Endodermal cell (in vitro differentiated cells): Measurements from ENCODE around the gene TAF15. TPM values are rescaled to one million over a fixed set of nuclear protein-coding genes. Genes with fewer than 3 reads are reported as not detected.

Source experiments
- DNase-seq: peaks from one replicate; pipeline ENCODE4 v3.0.0-alpha.2; 2017
- H3K27ac ChIP-seq: 2 replicates; pipeline ENCODE4 v1.5.1; 2013; ENCODE audit warnings: mild to moderate bottlenecking, low read depth, low read length, moderate library complexity
- H3K27me3 ChIP-seq: 2 replicates; pipeline ENCODE4 v1.6.1; 2013; ENCODE audit warnings: mild to moderate bottlenecking, low read length, moderate library complexity; ENCODE audit not compliant: insufficient read depth, control insufficient read depth, poor library complexity, severe bottlenecking
- H3K36me3 ChIP-seq: 2 replicates; pipeline ENCODE4 v1.7.0; 2013; ENCODE audit warnings: mild to moderate bottlenecking, low read length, moderate library complexity; ENCODE audit not compliant: control insufficient read depth, insufficient read depth
- H3K4me1 ChIP-seq: one replicate; pipeline ENCODE4 v1.7.0; 2013; ENCODE audit warnings: low read length; ENCODE audit not compliant: control insufficient read depth, insufficient read depth
- H3K4me3 ChIP-seq: 2 replicates; pipeline ENCODE4 v1.5.1; 2013; ENCODE audit warnings: mild to moderate bottlenecking, low read length, moderate library complexity
- H3K9ac ChIP-seq: 2 replicates; pipeline ENCODE4 v1.6.1; 2013; ENCODE audit warnings: mild to moderate bottlenecking, low read length, moderate library complexity; ENCODE audit not compliant: poor library complexity, severe bottlenecking; ENCODE audit errors: extremely low read depth
- H3K9me3 ChIP-seq: 2 replicates; pipeline ENCODE4 v1.6.1; 2013; ENCODE audit warnings: mild to moderate bottlenecking, low read length, moderate library complexity; ENCODE audit not compliant: control insufficient read depth
- H3K27ac Mint-ChIP-seq: 2 replicates; pipeline ENCODE4 v1.8.0; 2020; ENCODE audit warnings: mixed read lengths
- H3K27me3 Mint-ChIP-seq: 2 replicates; pipeline ENCODE4 v1.8.0; 2021; ENCODE audit warnings: mild to moderate bottlenecking, mixed read lengths; ENCODE audit not compliant: insufficient read depth
- H3K36me3 Mint-ChIP-seq: 2 replicates; pipeline ENCODE4 v1.8.0; 2020; ENCODE audit warnings: low read depth, mixed read lengths
- H3K4me1 Mint-ChIP-seq: 2 replicates; pipeline ENCODE4 v1.8.0; 2020; ENCODE audit warnings: mixed read lengths
- H3K4me3 Mint-ChIP-seq: 2 replicates; pipeline ENCODE4 v1.8.0; 2020; ENCODE audit warnings: mild to moderate bottlenecking, moderate library complexity, mixed read lengths
- H3K9me3 Mint-ChIP-seq: 2 replicates; pipeline ENCODE4 v1.8.0; 2020; ENCODE audit warnings: mild to moderate bottlenecking, mixed read lengths
- WGBS, 2 experiments: methylation state at CpG; one replicate each; pipeline versions ENCODE4 v1.1.5 to v1.1.7; 2013; ENCODE audit warnings: missing lambda C conversion rate in 2 of 2, mixed read lengths in 1 of 2; ENCODE audit not compliant: insufficient coverage in 1 of 2, insufficient read length in 1 of 2; 5-methylcytosine and 5-hydroxymethylcytosine counted together
- total RNA-seq, 2 donors: library from RNA; stranded (reverse); fragmentation: NEBNext Ultra II Directional in 1 of 2; extraction: Animal tissue kit (Norgen Biotek cat#: 25700) in 1 of 2; gene quantifications; 2 replicates in 1 of 2; 3 replicates in 1 of 2; pipeline ENCODE4 v1.2.1, GENCODE V29; 2021
- TF ChIP-seq, protein P1 (sequence below): fragments of 200-600 bp; sonication (generic); conservative IDR thresholded peaks from 2 replicates; pipeline ENCODE4 v1.5.0; 2021; ENCODE audit warnings: antibody characterized with exemption, mild to moderate bottlenecking

The TAF15 gene
- total RNA-seq, 2 donors from 2014 or later = 230 to 247 TPM

DNA sequence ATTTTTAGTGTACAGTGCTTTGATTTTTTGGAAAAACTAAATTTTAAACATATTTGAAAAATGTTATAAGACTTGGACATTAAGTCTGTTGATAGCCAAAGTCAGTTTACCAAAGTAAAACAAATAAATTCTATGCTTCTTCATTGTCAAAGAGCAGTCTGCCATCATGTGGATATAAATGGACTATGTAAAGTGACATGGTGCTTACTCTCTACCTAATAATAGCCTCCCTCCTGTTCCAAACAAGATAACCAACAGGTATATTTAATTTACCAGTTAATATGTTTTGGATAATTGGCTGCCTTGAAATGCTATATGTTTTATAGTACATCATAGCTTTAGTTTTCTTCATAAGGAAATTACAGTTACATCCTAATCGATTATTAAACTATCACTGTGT, 15.9 kb downstream of the TAF15 start:
- Histone ChIP-seq H3K27me3 (no peaks in the 10 kb centered on the region), H3K27ac (no peak overlapping the region), H3K9ac (no peak overlapping the region), H3K36me3 (peaks cover 89% of the 10 kb centered on the region), H3K4me1 (no peaks in the 10 kb centered on the region), H3K9me3 (no peaks in the 10 kb centered on the region), H3K4me3 (no peak overlapping the region)
- no peaks in the 10 kb centered on the region for H3K27me3 Mint-ChIP-seq
- TF ChIP-seq, protein P1, sequence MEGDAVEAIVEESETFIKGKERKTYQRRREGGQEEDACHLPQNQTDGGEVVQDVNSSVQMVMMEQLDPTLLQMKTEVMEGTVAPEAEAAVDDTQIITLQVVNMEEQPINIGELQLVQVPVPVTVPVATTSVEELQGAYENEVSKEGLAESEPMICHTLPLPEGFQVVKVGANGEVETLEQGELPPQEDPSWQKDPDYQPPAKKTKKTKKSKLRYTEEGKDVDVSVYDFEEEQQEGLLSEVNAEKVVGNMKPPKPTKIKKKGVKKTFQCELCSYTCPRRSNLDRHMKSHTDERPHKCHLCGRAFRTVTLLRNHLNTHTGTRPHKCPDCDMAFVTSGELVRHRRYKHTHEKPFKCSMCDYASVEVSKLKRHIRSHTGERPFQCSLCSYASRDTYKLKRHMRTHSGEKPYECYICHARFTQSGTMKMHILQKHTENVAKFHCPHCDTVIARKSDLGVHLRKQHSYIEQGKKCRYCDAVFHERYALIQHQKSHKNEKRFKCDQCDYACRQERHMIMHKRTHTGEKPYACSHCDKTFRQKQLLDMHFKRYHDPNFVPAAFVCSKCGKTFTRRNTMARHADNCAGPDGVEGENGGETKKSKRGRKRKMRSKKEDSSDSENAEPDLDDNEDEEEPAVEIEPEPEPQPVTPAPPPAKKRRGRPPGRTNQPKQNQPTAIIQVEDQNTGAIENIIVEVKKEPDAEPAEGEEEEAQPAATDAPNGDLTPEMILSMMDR = no peak
- H3K27ac Mint-ChIP-seq = no peak overlapping the region
- WGBS, 2 experiments = no CpG with 5 or more reads among the region's 1 CpG
- H3K4me3 Mint-ChIP-seq = no peak overlapping the region
- H3K36me3 Mint-ChIP-seq = peaks cover 82% of the 10 kb centered on the region
- H3K9me3 Mint-ChIP-seq = no peaks in the 10 kb centered on the region
- H3K4me1 Mint-ChIP-seq = no peaks in the 10 kb centered on the region
- DNase-seq = no peak

- WGBS, 2 experiments = 100% methylated on average over 3 of the region's 3 CpGs; no CpG with 5 or more reads in 1 of the 2 experiments
- no peaks in the 10 kb centered on the region for H3K27me3 ChIP-seq
- H3K9me3 Mint-ChIP-seq = no peaks in the 10 kb centered on the region
- H3K4me3 Mint-ChIP-seq = no peak overlapping the region
- H3K4me3 ChIP-seq = no peak overlapping the region
- no peaks in the 10 kb centered on the region for H3K27me3 Mint-ChIP-seq
- H3K36me3 ChIP-seq = peaks cover 94% of the 10 kb centered on the region
- no peak overlapping the region for H3K27ac Mint-ChIP-seq
- DNase-seq = no peak
- H3K9me3 ChIP-seq = no peaks in the 10 kb centered on the region
- no peak overlapping the region for H3K9ac ChIP-seq
- H3K4me1 ChIP-seq = no peaks in the 10 kb centered on the region
- H3K36me3 Mint-ChIP-seq = peaks cover 78% of the 10 kb centered on the region
- TF ChIP-seq, protein P1 = no peak
- no peaks in the 10 kb centered on the region for H3K4me1 Mint-ChIP-seq
- H3K27ac ChIP-seq = no peak overlapping the region
These were observed 31.8 kb downstream of the TAF15 start for GRCh38 chr17:35841101-35841500.

DNA sequence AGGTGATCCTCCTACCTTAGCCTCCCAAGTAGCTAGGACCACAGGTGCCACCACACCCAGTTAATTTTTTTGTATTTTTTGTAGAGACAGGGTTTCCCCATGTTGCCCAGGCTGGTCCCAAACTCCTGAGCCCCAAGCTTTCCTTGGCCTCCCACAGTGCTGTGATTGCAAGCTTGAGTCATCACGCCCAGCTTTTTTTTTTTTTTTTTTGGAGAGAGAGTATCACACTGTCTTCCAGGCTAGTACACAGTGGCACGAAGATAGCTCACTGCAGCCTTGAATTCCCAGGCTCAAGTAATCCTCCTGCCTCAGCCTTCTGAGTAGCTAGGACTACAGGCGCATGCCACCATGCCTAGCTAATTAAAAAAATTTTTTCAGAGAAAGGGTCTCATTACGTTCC, 32.2 kb downstream of the TAF15 start:
- Mint-ChIP-seq H3K4me3 (no peak overlapping the region), H3K36me3 (peaks cover 78% of the 10 kb centered on the region), H3K27ac (no peak overlapping the region), H3K27me3 (no peaks in the 10 kb centered on the region), H3K9me3 (no peaks in the 10 kb centered on the region), H3K4me1 (no peaks in the 10 kb centered on the region)
- 91 to 97% methylated on average over 3 to 4 of the region's 4 CpGs for WGBS, 2 experiments
- Histone ChIP-seq H3K36me3 (peaks cover 94% of the 10 kb centered on the region), H3K4me1 (no peaks in the 10 kb centered on the region), H3K27ac (no peak overlapping the region), H3K9ac (no peak overlapping the region), H3K9me3 (no peaks in the 10 kb centered on the region), H3K4me3 (no peak overlapping the region), H3K27me3 (no peaks in the 10 kb centered on the region)
- no peak for DNase-seq
- TF ChIP-seq, protein P1 = no peak
